Heart left ventricle (tissue), 13 donors: ENCODE measurements around the gene CDY1B.
"Not testable (repeated sequence)": the region's sequence is repeated elsewhere in the genome, so short reads cannot be mapped to it uniquely, and the experiment has no call there.

Source experiments
- POLR2A ChIP-seq, 2 donors: fragments of 450-650 bp; IDR thresholded peaks; one replicate each; pipeline ENCODE4 v1.6.1; 2017; ENCODE audit warnings: antibody characterized with exemption in 2 of 2, mild to moderate bottlenecking in 2 of 2, moderate library complexity in 2 of 2
- TF ChIP-seq, protein P1 (sequence below), 12 donors: fragments of 200-600 bp; sonication (generic) in 4 of 12; IDR thresholded peaks; one replicate each; pipeline versions ENCODE4 v1.5.0 to v1.8.0; 2018 to 2022; ENCODE audit warnings: antibody characterized with exemption in 12 of 12, mild to moderate bottlenecking in 5 of 12
- donor health status: ischemic (EF 13 %, LVEDD 7.1; RV severe dilation, severe dysfunction).
- donor health status: DM: no; HTN: yes; CAD: no.
- donor health status: DM: no; HTN: no; CAD: no.
- donor health status: ischemic (EF 25% LVEDD 6.9; RV normal size, moderate dysfunction).
- donor health status: ischemic (EF 25% LVEDD 5.7; RV mildly dilated, moderate dysfunction).
- donor health status: ischemic (EF 35%, LVEDD 5.7; RV mildly dilated, moderate dysfunction).
- donor health status: nonischemic (EF 11% LVEDD 7.7; RV severe dilation, severe dysfunction).
- donor health status: DM: yes; HTN: yes; CAD: no.
- donor health status: PGD.
- donor health status: ischemic (EF 29% LVEDD 5.4; RV normal size, mild dysfunction).
- donor health status: nonischemic (EF 23%, LVEDD 6.1; RV moderate dilation, normal function).

DNA sequence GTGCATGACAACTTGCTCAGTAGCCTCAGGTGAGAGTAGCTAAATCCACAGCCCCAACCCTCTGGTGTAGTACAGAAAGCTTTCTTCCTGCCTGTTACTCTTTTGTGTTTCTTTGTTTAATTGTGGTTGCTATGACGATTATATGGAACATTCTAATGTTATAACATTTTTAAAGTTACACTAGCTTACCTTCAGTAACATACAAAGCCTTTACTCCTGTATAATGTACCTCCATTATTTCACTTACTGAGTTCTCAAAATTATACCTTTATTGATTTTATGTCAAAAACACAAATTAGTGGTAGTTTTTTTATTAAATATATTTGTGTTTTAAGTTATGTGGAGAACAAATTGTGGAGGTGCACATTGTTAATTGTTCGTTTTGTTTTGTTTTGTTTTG is at the start of gene CDY1B:
- TF ChIP-seq, protein P1, sequence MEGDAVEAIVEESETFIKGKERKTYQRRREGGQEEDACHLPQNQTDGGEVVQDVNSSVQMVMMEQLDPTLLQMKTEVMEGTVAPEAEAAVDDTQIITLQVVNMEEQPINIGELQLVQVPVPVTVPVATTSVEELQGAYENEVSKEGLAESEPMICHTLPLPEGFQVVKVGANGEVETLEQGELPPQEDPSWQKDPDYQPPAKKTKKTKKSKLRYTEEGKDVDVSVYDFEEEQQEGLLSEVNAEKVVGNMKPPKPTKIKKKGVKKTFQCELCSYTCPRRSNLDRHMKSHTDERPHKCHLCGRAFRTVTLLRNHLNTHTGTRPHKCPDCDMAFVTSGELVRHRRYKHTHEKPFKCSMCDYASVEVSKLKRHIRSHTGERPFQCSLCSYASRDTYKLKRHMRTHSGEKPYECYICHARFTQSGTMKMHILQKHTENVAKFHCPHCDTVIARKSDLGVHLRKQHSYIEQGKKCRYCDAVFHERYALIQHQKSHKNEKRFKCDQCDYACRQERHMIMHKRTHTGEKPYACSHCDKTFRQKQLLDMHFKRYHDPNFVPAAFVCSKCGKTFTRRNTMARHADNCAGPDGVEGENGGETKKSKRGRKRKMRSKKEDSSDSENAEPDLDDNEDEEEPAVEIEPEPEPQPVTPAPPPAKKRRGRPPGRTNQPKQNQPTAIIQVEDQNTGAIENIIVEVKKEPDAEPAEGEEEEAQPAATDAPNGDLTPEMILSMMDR (IDR thresholded peaks at IDR 0.05), result not testable (repeated sequence)
- TF ChIP-seq POLR2A (IDR thresholded peaks at IDR 0.05), result not testable (repeated sequence)
